GM12892 (cell line): ENCODE results near the gene STARD13.

ENCODE experiments used
- POLR2A ChIP-seq: IDR thresholded peaks from 2 replicates; pipeline ENCODE4 v1.6.1; 2011; ENCODE audit warnings: low read depth, low read length, control low read depth
- TAF1 ChIP-seq: IDR thresholded peaks from 2 replicates; pipeline ENCODE4 v1.6.1; 2011; ENCODE audit warnings: low read depth, mild to moderate bottlenecking, control low read depth, low read length, borderline replicate concordance

- no peak for TF ChIP-seq POLR2A
- no peak for TF ChIP-seq TAF1
These were observed 92.1 kb downstream of the STARD13 start for GRCh38 chr13:33193428-33193974.
